Measurements from ENCODE around the gene KCNQ4. TPM values are rescaled to one million over a fixed set of nuclear protein-coding genes. Genes with fewer than 3 reads are reported as not detected.

The KCNQ4 gene
- total RNA-seq, 1 experiment from 2014 or later = 1.4 TPM

DNA sequence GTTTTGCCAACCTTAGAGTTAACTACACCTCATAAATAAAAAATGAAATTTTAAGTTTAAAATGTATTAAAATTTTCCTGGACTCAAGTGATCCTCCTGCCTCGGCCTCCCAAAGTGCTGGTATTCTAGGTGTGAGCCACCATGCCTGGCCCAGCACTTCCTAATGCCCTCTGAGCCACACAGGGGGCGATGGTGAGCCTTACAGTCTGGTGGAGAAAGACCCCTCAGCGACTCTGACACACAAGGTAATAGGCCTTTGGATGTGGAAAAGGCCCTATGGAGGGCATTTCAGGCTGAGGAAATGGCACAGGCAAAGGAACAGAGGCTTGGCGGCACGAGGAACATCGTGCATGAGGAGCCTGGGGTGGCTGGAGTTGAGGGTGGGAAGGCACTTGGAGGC, 71.9 kb downstream of the KCNQ4 start:
- Histone ChIP-seq H3K27ac (ENCODE audit: insufficient read length, low read depth, low read length) (no peak overlapping the region), H3K79me2 (ENCODE audit: insufficient read depth, low read length) (no peaks in the 10 kb centered on the region), H4K91ac (ENCODE audit: insufficient read length, low read depth, low read length) (no peak overlapping the region), H3K4me2 (ENCODE audit: insufficient read depth, insufficient read length, low read length) (no peak overlapping the region), H3K14ac (ENCODE audit: insufficient read depth, low read length) (no peak overlapping the region), H3K9ac (ENCODE audit: extremely low read depth, insufficient read length, low read length) (no peak overlapping the region), H3K56ac (ENCODE audit: insufficient read length, low read depth, low read length) (no peak overlapping the region), H3K9me3 (ENCODE audit: control insufficient read depth, low read depth, low read length) (no peaks in the 10 kb centered on the region), H3K27me3 (ENCODE audit: insufficient read depth, low read length) (no peaks in the 10 kb centered on the region; the same call in 1 of the 2 replicates), H4K5ac (ENCODE audit: insufficient read length, low read depth, low read length) (no peak overlapping the region), H4K8ac (replicated peaks; ENCODE audit: insufficient read length, low read depth, low read length) (no peak overlapping the region), H2BK5ac (ENCODE audit: insufficient read length, low read length) (no peak overlapping the region), H3T11ph (ENCODE audit: low read length) (no peak overlapping the region), H3K4ac (ENCODE audit: low read depth, low read length) (no peak overlapping the region), H3K23ac (ENCODE audit: insufficient read length, low read depth, low read length) (no peak overlapping the region), H2BK12ac (ENCODE audit: insufficient read length, low read depth, low read length) (no peak overlapping the region), H2AK5ac (ENCODE audit: insufficient read length, low read length) (no peak overlapping the region), H2AFZ (ENCODE audit: low read length) (no peak overlapping the region), H3K4me1 (ENCODE audit: insufficient read depth, low read length) (no peaks in the 10 kb centered on the region), H4K20me1 (ENCODE audit: control insufficient read depth, insufficient read depth, insufficient read length) (no peaks in the 10 kb centered on the region), H2BK120ac (ENCODE audit: low read depth, low read length, poor library complexity, severe bottlenecking) (no peak overlapping the region), H2BK15ac (ENCODE audit: low read depth, low read length) (no peak overlapping the region), H2BK20ac (ENCODE audit: low read depth, low read length, poor library complexity, severe bottlenecking) (no peak overlapping the region), H3K18ac (ENCODE audit: insufficient read length, low read depth, low read length) (no peak overlapping the region), H3K79me1 (ENCODE audit: insufficient read depth, low read depth, low read length, poor library complexity, severe bottlenecking) (no peaks in the 10 kb centered on the region), H3K23me2 (ENCODE audit: insufficient read length, low read depth, low read length, poor library complexity, severe bottlenecking) (no peaks in the 10 kb centered on the region)
- no CpG with 5 or more reads among the region's 6 CpGs for whole genome bisulfite sequencing (ENCODE audit: extremely low coverage, insufficient read length, low lambda C conversion rate)
- Mint-ChIP-seq H3K36me3 (ENCODE audit: insufficient read depth in 1 of 3, low read depth in 3 of 3) (no peaks in the 10 kb centered on the region; a peak in 1 of 7 replicates), H3K4me3 (no peak overlapping the region), H3K4me1 (peaks cover 4 to 18% of the 10 kb centered on the region in 2 experiments; a peak in 3 of 4 replicates), H3K9me3 (no peaks in the 10 kb centered on the region), H3K27ac (no peak overlapping the region; a peak in 1 of 7 replicates), H3K27me3 (ENCODE audit: low read depth) (peaks cover 25% of the 10 kb centered on the region)
- TF ChIP-seq, protein P1, sequence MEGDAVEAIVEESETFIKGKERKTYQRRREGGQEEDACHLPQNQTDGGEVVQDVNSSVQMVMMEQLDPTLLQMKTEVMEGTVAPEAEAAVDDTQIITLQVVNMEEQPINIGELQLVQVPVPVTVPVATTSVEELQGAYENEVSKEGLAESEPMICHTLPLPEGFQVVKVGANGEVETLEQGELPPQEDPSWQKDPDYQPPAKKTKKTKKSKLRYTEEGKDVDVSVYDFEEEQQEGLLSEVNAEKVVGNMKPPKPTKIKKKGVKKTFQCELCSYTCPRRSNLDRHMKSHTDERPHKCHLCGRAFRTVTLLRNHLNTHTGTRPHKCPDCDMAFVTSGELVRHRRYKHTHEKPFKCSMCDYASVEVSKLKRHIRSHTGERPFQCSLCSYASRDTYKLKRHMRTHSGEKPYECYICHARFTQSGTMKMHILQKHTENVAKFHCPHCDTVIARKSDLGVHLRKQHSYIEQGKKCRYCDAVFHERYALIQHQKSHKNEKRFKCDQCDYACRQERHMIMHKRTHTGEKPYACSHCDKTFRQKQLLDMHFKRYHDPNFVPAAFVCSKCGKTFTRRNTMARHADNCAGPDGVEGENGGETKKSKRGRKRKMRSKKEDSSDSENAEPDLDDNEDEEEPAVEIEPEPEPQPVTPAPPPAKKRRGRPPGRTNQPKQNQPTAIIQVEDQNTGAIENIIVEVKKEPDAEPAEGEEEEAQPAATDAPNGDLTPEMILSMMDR (conservative IDR thresholded peaks at IDR 0.05) = peak; percentile 62
- DNase-seq = peak; percentile 66
